Nephron (organoid): ENCODE measurements around the gene KIAA0825.

ENCODE experiments used
- H3K27ac Mint-ChIP-seq, 3 experiments: 2 replicates each; pipeline ENCODE4 v1.8.0; 2020; ENCODE audit warnings: mixed read lengths in 3 of 3, mild to moderate bottlenecking in 2 of 3, moderate library complexity in 1 of 3
- H3K27me3 Mint-ChIP-seq: 2 replicates; pipeline ENCODE4 v1.8.0; 2021; ENCODE audit warnings: low read depth, mild to moderate bottlenecking, moderate library complexity, mixed read lengths
- H3K36me3 Mint-ChIP-seq: 2 replicates; pipeline ENCODE4 v1.8.0; 2020; ENCODE audit warnings: low read depth, mixed read lengths
- H3K4me1 Mint-ChIP-seq: 2 replicates; pipeline ENCODE4 v1.8.0; 2020; ENCODE audit warnings: mixed read lengths
- H3K4me3 Mint-ChIP-seq, 3 experiments: 2 replicates each; pipeline ENCODE4 v1.8.0; 2020; ENCODE audit warnings: mild to moderate bottlenecking in 3 of 3, mixed read lengths in 3 of 3, moderate library complexity in 2 of 3
- H3K9me3 Mint-ChIP-seq: 2 replicates; pipeline ENCODE4 v1.8.0; 2020; ENCODE audit warnings: mixed read lengths
- TF ChIP-seq, protein P1 (sequence below), 3 experiments: fragments of 200-600 bp; sonication (generic); IDR thresholded peaks; one replicate each; pipeline ENCODE4 v1.5.0; 2021; ENCODE audit warnings: antibody characterized with exemption in 3 of 3; ENCODE audit not compliant: unreplicated experiment in 3 of 3

Gene KIAA0825

DNA sequence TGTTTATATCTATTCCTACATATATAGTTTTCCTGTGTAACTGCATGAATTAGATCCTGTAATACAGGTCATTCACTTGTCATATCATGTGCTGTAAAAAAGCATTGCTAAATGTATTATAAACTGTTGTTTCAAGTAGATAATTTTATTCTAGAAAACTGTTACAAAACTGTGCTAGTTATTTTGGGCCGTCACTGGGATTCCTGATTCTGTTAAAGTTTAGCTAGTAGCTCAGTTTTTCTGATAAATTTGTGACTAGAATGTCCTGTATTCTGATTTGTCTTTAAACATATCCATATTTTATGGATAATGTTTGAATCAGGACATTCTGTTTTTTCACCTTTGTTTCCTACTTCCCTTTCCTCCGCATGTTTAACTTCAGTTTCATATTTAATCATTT is 5.5 kb upstream of the KIAA0825 start:
- H3K4me1 Mint-ChIP-seq, result peaks cover 31% of the 10 kb centered on the region
- no peak overlapping the region for H3K27ac Mint-ChIP-seq
- peak overlapping the region in 2 of 3 experiments; percentile 55 to 71 for H3K4me3 Mint-ChIP-seq
- TF ChIP-seq, protein P1, sequence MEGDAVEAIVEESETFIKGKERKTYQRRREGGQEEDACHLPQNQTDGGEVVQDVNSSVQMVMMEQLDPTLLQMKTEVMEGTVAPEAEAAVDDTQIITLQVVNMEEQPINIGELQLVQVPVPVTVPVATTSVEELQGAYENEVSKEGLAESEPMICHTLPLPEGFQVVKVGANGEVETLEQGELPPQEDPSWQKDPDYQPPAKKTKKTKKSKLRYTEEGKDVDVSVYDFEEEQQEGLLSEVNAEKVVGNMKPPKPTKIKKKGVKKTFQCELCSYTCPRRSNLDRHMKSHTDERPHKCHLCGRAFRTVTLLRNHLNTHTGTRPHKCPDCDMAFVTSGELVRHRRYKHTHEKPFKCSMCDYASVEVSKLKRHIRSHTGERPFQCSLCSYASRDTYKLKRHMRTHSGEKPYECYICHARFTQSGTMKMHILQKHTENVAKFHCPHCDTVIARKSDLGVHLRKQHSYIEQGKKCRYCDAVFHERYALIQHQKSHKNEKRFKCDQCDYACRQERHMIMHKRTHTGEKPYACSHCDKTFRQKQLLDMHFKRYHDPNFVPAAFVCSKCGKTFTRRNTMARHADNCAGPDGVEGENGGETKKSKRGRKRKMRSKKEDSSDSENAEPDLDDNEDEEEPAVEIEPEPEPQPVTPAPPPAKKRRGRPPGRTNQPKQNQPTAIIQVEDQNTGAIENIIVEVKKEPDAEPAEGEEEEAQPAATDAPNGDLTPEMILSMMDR (IDR thresholded peaks at IDR 0.05; ENCODE audit: unreplicated experiment in 3 of 3), result no peak
- peaks cover 4% of the 10 kb centered on the region for H3K9me3 Mint-ChIP-seq
- peaks cover 5% of the 10 kb centered on the region for H3K36me3 Mint-ChIP-seq
- H3K27me3 Mint-ChIP-seq, result no peaks in the 10 kb centered on the region

DNA sequence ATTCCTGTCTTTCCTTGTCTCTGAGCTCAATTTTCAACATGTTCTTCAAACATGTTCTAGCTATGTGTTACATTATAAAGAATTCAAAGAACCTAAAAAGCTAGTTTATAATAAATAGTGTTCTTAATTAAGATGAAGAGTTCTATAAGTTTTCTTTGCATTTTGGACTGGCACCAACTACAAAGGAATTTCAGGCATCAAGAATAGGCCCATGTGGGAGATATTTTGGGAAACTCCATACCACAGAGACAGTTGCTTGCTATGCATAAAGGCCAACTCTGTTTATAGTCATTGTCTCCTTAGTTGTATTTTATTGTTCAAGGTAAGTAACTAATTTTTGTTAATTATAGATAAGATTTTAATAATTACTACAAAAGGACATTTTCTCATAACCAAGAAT is 4.6 kb upstream of the KIAA0825 start:
- Mint-ChIP-seq H3K27me3 (no peaks in the 10 kb centered on the region), H3K36me3 (no peaks in the 10 kb centered on the region), H3K4me1 (peaks cover 31% of the 10 kb centered on the region), H3K9me3 (no peaks in the 10 kb centered on the region), H3K27ac (peak overlapping the region; percentile 2 to 21 (median 3)), H3K4me3 (peak overlapping the region in 1 of 3 experiments; percentile 35)
- TF ChIP-seq, protein P1 (IDR thresholded peaks at IDR 0.05; ENCODE audit: unreplicated experiment in 3 of 3), result no peak

DNA sequence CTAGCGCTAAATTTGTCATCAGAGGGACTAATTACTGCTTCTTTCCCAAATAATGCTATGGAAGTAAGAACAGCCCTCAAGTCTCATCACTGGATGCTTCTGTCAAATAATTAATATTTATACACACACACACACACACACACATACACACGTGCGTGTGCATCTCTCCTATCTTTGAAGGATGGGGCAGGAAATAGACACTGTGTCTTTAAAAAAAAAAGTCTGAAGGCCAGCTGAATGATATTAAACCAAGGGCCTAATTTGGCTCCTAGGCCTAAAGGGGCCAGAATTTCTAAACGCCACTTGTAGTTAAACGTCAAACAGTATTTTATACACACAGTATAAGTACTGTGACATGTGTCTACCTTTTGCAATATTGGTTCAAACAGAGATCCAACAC is 3.4 kb upstream of the KIAA0825 start:
- H3K9me3 Mint-ChIP-seq, result no peaks in the 10 kb centered on the region
- H3K4me3 Mint-ChIP-seq, result peak overlapping the region; percentile 25 to 45 (median 37)

DNA sequence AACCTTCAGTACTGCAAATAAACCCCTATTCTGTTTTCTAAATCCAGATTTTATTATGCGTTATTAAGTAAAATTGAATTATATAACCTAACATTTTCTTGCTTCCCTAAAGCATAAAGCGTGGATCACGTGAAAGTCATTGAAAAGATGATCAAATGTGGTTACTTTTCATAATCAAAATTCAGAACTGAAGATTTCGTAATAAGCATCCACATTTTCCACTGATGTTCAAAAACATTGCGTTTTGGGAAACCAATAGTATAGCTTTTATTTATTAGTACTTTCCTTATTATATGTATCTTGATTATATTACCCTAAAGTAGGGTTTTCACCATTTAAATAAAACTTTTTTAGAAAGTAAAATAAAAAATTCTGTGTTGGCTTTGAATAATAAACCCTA is 1.9 kb upstream of the KIAA0825 start:
- Mint-ChIP-seq H3K27me3 (no peaks in the 10 kb centered on the region), H3K27ac (no peak overlapping the region), H3K36me3 (no peaks in the 10 kb centered on the region), H3K9me3 (no peaks in the 10 kb centered on the region), H3K4me1 (peaks cover 38% of the 10 kb centered on the region), H3K4me3 (peak overlapping the region; percentile 89 to 98 (median 96))
- TF ChIP-seq, protein P1 (IDR thresholded peaks at IDR 0.05; ENCODE audit: unreplicated experiment in 3 of 3), result no peak

More for the DNA sequence above, 3.4 kb upstream of the KIAA0825 start:
- Mint-ChIP-seq H3K27me3 (no peaks in the 10 kb centered on the region), H3K36me3 (no peaks in the 10 kb centered on the region), H3K4me1 (peaks cover 38% of the 10 kb centered on the region), H3K27ac (no peak overlapping the region)
- TF ChIP-seq, protein P1 (IDR thresholded peaks at IDR 0.05; ENCODE audit: unreplicated experiment in 3 of 3), result no peak

DNA sequence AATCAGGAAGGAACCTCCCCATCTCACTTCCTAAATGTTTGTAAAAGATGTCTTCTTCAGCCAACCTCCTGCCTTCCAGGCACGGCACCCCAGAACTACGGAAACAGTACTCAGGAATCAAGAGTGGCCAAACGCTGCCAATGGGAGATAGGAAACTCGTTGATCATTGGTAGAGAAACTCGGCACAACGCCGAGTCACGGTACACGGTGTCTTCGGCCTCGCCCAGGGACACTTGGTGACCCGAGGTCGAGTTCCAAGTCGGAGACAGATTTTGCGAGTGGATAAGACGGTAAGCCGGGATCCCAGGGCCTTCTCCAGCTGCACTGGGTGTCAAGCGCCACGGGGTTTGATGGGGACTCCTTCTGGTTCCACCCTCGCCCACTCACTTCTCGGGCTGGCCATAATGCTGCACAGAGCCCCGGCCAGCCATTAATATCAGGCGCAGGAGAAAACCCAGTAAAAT is 343 bp downstream of the KIAA0825 start:
- H3K27me3 Mint-ChIP-seq, result no peaks in the 10 kb centered on the region
- peaks cover 34% of the 10 kb centered on the region for H3K4me1 Mint-ChIP-seq

DNA sequence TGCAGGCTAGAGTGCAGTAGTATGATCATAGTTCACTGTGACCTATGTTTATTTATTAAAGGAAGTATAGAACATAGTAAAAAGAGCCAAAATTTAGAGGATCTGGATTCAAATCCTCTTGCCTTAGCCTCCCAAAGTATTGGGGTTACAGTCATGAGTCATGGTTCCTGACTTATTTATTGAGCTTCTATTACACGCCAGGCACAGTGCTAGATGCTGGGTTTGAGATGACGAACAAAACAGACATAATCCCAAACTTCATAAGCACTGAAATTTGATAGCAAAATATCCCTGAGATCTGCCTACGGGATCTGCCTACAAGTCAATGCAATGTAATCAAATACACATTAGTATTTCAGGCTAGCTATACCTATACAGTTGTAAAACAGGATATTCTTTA is 2.5 kb downstream of the KIAA0825 start:
- H3K4me1 Mint-ChIP-seq, result peaks cover 16% of the 10 kb centered on the region
- H3K27ac Mint-ChIP-seq, result no peak overlapping the region
- H3K4me3 Mint-ChIP-seq, result peak overlapping the region in 2 of 3 experiments; percentile 43 to 71
- H3K36me3 Mint-ChIP-seq, result no peaks in the 10 kb centered on the region
- TF ChIP-seq, protein P1 (IDR thresholded peaks at IDR 0.05; ENCODE audit: unreplicated experiment in 3 of 3), result no peak
- H3K9me3 Mint-ChIP-seq, result no peaks in the 10 kb centered on the region
- H3K27me3 Mint-ChIP-seq, result no peaks in the 10 kb centered on the region

More for the DNA sequence above, 343 bp downstream of the KIAA0825 start:
- Mint-ChIP-seq H3K27ac (peak overlapping the region; percentile 86 to 98 (median 87)), H3K9me3 (no peaks in the 10 kb centered on the region), H3K4me3 (peak overlapping the region; percentile 89 to 98 (median 96)), H3K36me3 (no peaks in the 10 kb centered on the region)
- TF ChIP-seq, protein P1 (IDR thresholded peaks at IDR 0.05; ENCODE audit: unreplicated experiment in 3 of 3), result no peak
